HepG2 (cell line): ENCODE measurements around the gene TTC24. TPM values are rescaled to one million over a fixed set of nuclear protein-coding genes. Genes with fewer than 3 reads are reported as not detected.

Source experiments
- ATAC-seq: fragments of 200-7000 bp; cut with Tn5 transposase; 3 replicates; pipeline ENCODE4 v1.9.1; 2020; ENCODE audit warnings: mild to moderate bottlenecking, moderate library complexity
- BruUV-seq: library from RNA; stranded (reverse); fragments of 400-500 nt; replicated peaks from 2 replicates; lab custom pipeline; 2021; lab: Mats Ljungman, UMichigan
- CTCF ChIA-PET: fragments of 300-600 bp; formaldehyde crosslinking; extraction: SDS; loops from one replicate; lab custom pipeline; 2021; ENCODE audit warnings: low total read pairs, inconsistent platforms, low intra/inter-chr PET ratio; lab: Yijun Ruan, JAX
- POLR2A ChIA-PET: fragments of 350-600 bp; sonication (Branson Sonifier 250); formaldehyde crosslinking; loops from one replicate; lab custom pipeline; 2020; ENCODE audit warnings: antibody characterized with exemption, inconsistent platforms; lab: Yijun Ruan, JAX
- DNase-seq: peaks from one replicate; pipeline ENCODE4 v3.0.0-alpha.2; 2015; ENCODE audit warnings: low spot score
- FAIRE-seq: peaks from 3 replicates; lab custom pipeline; 2011; peaks lifted over from hg19 to GRCh38; lab: Jason Lieb, UNC
- H2AFZ ChIP-seq: one replicate; pipeline ENCODE4 v1.6.1; 2011; ENCODE audit warnings: low read length, inconsistent platforms
- H3K27ac ChIP-seq: fragments of 300-600 bp; 3 replicates; pipeline ENCODE4 v1.8.0; 2011; ENCODE audit warnings: mixed run types, mild to moderate bottlenecking, mixed read lengths, low read length, inconsistent platforms; ENCODE audit not compliant: insufficient read depth; ENCODE audit errors: extremely low read length
- H3K27me3 ChIP-seq, 2 experiments: fragments of 200-600 bp in 1 of 2; 2 replicates in 1 of 2; 3 replicates in 1 of 2; pipeline versions ENCODE4 v1.6.0 to v1.8.0; 2011; ENCODE audit warnings: low read length in 2 of 2, mild to moderate bottlenecking in 2 of 2, moderate library complexity in 2 of 2, inconsistent platforms in 1 of 2; ENCODE audit not compliant: insufficient read depth in 2 of 2, control insufficient read depth in 1 of 2
- H3K36me3 ChIP-seq, 2 experiments: fragments of 200-600 bp in 1 of 2; replicated peaks in 1 of 2; 2 replicates in 1 of 2; 3 replicates in 1 of 2; pipeline versions ENCODE4 v1.5.1 to v1.8.0; 2011; ENCODE audit warnings: low read length in 2 of 2, inconsistent platforms in 1 of 2; ENCODE audit not compliant: insufficient read depth in 2 of 2, control insufficient read depth in 1 of 2
- H3K4me1 ChIP-seq: 2 replicates; pipeline ENCODE4 v1.5.1; 2012; ENCODE audit warnings: low read length, inconsistent platforms; ENCODE audit not compliant: insufficient read depth
- H3K4me2 ChIP-seq: 2 replicates; pipeline ENCODE4 v1.6.0; 2011; ENCODE audit warnings: low read depth, low read length, inconsistent platforms
- H3K4me3 ChIP-seq, 3 experiments: fragments of 200-600 bp in 1 of 3; sonication (generic), shearing (Covaris generic) in 1 of 3; replicated peaks in 1 of 3; 2 replicates each; pipeline ENCODE4 v1.5.1; 2011 to 2016; ENCODE audit warnings: low read length in 3 of 3, inconsistent platforms in 2 of 3, low read depth in 2 of 3, mild to moderate bottlenecking in 2 of 3, control low read depth in 1 of 3, mixed read lengths in 1 of 3; ENCODE audit not compliant: insufficient read depth in 1 of 3
- H3K79me2 ChIP-seq: one replicate; pipeline ENCODE4 v1.6.1; 2011; ENCODE audit warnings: low read length, inconsistent platforms; ENCODE audit not compliant: insufficient read depth
- H3K9ac ChIP-seq: 2 replicates; pipeline ENCODE4 v1.6.0; 2011; ENCODE audit warnings: mild to moderate bottlenecking, low read depth, low read length, inconsistent platforms; ENCODE audit not compliant: insufficient read depth
- H3K9me3 ChIP-seq: 2 replicates; pipeline ENCODE4 v1.5.1; 2012; ENCODE audit warnings: mild to moderate bottlenecking, low read length
- H4K20me1 ChIP-seq: 2 replicates; pipeline ENCODE4 v1.6.0; 2011; ENCODE audit warnings: inconsistent platforms, mild to moderate bottlenecking, low read length, moderate library complexity; ENCODE audit not compliant: insufficient read depth
- BCL6 ChIP-seq: IDR thresholded peaks from 2 replicates; pipeline ENCODE4 v1.6.1; 2016; ENCODE audit warnings: missing genetic modification reagents, missing compliant biosample characterization
- FOXM1 ChIP-seq: sonication (generic); formaldehyde crosslinking; IDR thresholded peaks from 2 replicates; pipeline ENCODE4 v1.5.0; 2020; ENCODE audit warnings: missing genetic modification reagents
- MXD4 ChIP-seq: IDR thresholded peaks from 2 replicates; pipeline ENCODE4 v1.6.1; 2016; ENCODE audit warnings: mild to moderate bottlenecking, missing biosample characterization, missing genetic modification reagents
- RBM22 ChIP-seq: fragments of 200-400 bp; formaldehyde crosslinking; optimal IDR thresholded peaks from 2 replicates; pipeline ENCODE3; 2017; ENCODE audit warnings: mild to moderate bottlenecking, low read length, moderate library complexity
- SNAPC2 ChIP-seq: sonication (generic); formaldehyde crosslinking; IDR thresholded peaks from 2 replicates; pipeline ENCODE4 v1.8.1; 2022; ENCODE audit warnings: mild to moderate bottlenecking, missing genetic modification reagents
- SPEN ChIP-seq: sonication (generic); formaldehyde crosslinking; IDR thresholded peaks from 2 replicates; pipeline ENCODE4 v1.5.1; 2020; ENCODE audit warnings: low read depth, mild to moderate bottlenecking, missing genetic modification reagents
- SRSF4 ChIP-seq: fragments of 200-400 bp; formaldehyde crosslinking; IDR thresholded peaks from one replicate; pipeline ENCODE4 v1.6.1; 2018; ENCODE audit warnings: mild to moderate bottlenecking, low read depth, low read length, moderate library complexity; ENCODE audit not compliant: poor library complexity, severe bottlenecking
- SSRP1 ChIP-seq: IDR thresholded peaks from 2 replicates; pipeline ENCODE4 v1.6.1; 2016; ENCODE audit warnings: control low read depth
- ZNF180 ChIP-seq: sonication (generic); formaldehyde crosslinking; IDR thresholded peaks from 2 replicates; pipeline ENCODE4 v1.4.0; 2020; ENCODE audit warnings: low read depth, missing genetic modification reagents, borderline replicate concordance
- ZNF441 ChIP-seq: sonication (generic); formaldehyde crosslinking; IDR thresholded peaks from 2 replicates; pipeline ENCODE4 v1.7.0; 2021; ENCODE audit warnings: missing genetic modification reagents, borderline replicate concordance
- ZNF550 ChIP-seq: sonication (generic); formaldehyde crosslinking; IDR thresholded peaks from 2 replicates; pipeline ENCODE4 v1.4.0; 2020; ENCODE audit warnings: mild to moderate bottlenecking, missing genetic modification reagents, borderline replicate concordance
- WGBS: methylation state at CpG from one replicate; pipeline ENCODE4 v1.1.6; 2017; ENCODE audit warnings: low lambda C conversion rate; 5-methylcytosine and 5-hydroxymethylcytosine counted together
- in situ Hi-C: cut with HindIII; loops from 2 replicates; pipeline ENCODE4 v1.10.0; 2017; ENCODE audit warnings: low pct_unique_long_range_greater_than_20kb; ENCODE audit not compliant: extremely low pct_ligation_motif_present
- intact Hi-C: fragments of 100-400 bp; cut with micrococcal nuclease; formaldehyde crosslinking; loops from one replicate; pipeline ENCODE4 v1.10.0; 2022; ENCODE audit not compliant: unreplicated experiment
- polyA plus RNA-seq, 8 experiments: library from polyadenylated mRNA; depleted of rRNA in 3 of 8; stranded (reverse) in 7 of 8; unstranded in 1 of 8; fragments of >200 nt; fragmentation: Illumina TruSeq in 4 of 8; extraction: Trizol in 4 of 8; gene quantifications; 2 replicates each; pipeline versions ENCODE4 v1.2.1 to v1.2.3, GENCODE V29; 2011 to 2016; ENCODE audit warnings: low read depth in 4 of 8, missing spikeins in 1 of 8, mixed read lengths in 1 of 8; ENCODE audit not compliant: insufficient read depth in 1 of 8
- total RNA-seq, 5 experiments: library from RNA; depleted of rRNA; stranded (reverse); fragments of >200 nt; fragmentation: Illumina TruSeq; extraction: Trizol; gene quantifications; 2 replicates each; pipeline ENCODE4 v1.2.3, GENCODE V29; 2016; ENCODE audit warnings: low read depth in 1 of 5
- TF ChIP-seq, protein P1 (sequence below): sonication (generic); formaldehyde crosslinking; IDR thresholded peaks from 2 replicates; pipeline ENCODE4 v1.4.0; 2020; ENCODE audit warnings: missing genetic modification reagents
- TF ChIP-seq, protein P2 (sequence below): IDR thresholded peaks from 2 replicates; pipeline ENCODE4 v1.6.1; 2016
- TF ChIP-seq, protein P3 (sequence below): sonication (generic); formaldehyde crosslinking; IDR thresholded peaks from 2 replicates; pipeline ENCODE4 v1.5.0; 2020; ENCODE audit warnings: mild to moderate bottlenecking, missing genetic modification reagents, borderline replicate concordance

Gene TTC24
- total and polyA plus RNA-seq, 2 of the 13 experiments (the other 11 are each of a cell fraction or from before 2014, with no cell fraction given) = 0.13 to 0.18 TPM

DNA sequence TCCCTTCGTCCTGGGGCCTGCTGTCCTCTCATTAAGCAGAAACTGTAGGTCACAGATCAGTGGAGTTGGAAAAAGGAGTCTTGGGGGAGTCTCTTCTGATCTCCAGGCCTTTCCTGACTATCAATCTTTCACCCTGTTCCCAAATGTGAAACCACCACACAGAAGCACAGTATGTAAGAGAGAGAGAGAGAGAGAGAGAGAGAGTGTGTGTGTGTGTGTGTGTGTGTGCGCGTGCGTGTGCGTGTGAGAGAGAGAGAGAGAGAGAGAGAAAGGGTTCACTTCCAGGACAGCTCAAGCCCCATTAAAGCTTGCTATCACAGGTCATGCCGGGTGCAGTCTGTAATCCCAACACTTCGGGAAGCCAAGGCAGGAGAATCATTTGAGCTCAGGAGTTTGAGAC is 1.5 kb upstream of the TTC24 start (continued):
- TF ChIP-seq ZNF180 (CRISPR knock-in tag) (no peak), SNAPC2 (CRISPR knock-in tag) (no peak), SRSF4 (no peak), ZNF441 (CRISPR knock-in tag) (no peak)
- TF ChIP-seq, protein P1, sequence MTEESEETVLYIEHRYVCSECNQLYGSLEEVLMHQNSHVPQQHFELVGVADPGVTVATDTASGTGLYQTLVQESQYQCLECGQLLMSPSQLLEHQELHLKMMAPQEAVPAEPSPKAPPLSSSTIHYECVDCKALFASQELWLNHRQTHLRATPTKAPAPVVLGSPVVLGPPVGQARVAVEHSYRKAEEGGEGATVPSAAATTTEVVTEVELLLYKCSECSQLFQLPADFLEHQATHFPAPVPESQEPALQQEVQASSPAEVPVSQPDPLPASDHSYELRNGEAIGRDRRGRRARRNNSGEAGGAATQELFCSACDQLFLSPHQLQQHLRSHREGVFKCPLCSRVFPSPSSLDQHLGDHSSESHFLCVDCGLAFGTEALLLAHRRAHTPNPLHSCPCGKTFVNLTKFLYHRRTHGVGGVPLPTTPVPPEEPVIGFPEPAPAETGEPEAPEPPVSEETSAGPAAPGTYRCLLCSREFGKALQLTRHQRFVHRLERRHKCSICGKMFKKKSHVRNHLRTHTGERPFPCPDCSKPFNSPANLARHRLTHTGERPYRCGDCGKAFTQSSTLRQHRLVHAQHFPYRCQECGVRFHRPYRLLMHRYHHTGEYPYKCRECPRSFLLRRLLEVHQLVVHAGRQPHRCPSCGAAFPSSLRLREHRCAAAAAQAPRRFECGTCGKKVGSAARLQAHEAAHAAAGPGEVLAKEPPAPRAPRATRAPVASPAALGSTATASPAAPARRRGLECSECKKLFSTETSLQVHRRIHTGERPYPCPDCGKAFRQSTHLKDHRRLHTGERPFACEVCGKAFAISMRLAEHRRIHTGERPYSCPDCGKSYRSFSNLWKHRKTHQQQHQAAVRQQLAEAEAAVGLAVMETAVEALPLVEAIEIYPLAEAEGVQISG (CRISPR knock-in tag) = no peak
- TF ChIP-seq, protein P2, sequence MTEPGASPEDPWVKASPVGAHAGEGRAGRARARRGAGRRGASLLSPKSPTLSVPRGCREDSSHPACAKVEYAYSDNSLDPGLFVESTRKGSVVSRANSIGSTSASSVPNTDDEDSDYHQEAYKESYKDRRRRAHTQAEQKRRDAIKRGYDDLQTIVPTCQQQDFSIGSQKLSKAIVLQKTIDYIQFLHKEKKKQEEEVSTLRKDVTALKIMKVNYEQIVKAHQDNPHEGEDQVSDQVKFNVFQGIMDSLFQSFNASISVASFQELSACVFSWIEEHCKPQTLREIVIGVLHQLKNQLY (CRISPR knock-in tag) = no peak
- TF ChIP-seq, all 625 proteins: peak for 0

DNA sequence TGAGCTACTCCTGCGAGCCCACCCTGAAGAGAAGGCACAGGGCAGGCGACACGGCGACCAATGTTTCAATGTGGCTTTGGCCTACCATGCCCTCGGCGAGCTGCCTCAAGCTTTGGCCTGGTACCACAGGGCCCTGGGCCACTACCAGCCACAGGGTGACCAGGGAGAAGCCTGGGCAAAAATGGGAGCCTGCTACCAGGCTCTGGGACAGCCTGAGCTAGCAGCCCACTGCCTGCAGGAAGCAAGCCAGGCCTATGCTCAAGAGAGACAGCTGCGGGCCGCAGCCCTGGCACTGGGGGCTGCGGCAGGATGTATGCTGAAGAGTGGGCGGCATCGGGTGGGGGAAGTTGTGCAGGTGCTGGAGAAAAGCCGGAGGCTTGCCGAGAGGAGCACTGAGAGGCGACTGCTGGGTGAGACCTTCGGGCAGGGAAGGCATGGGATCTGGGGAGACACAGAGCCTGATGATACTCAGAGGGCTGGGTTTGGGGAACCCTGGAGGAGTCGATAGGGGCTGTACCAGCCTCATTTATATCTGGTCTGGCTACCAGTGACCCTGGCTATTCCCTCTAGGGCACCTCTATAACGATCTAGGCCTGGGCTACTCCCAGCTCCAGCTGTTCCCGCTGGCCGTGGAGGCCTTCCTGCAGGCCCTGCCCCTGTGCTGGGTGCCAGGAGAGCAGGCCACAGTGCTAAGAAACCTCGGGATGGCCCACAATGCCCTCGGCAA is 2.3 kb downstream of the TTC24 start:
- DNase-seq (no peak), FAIRE-seq (no peak), ATAC-seq (peak; percentile 56)
- WGBS = 32% methylated on average over 15 of the region's 21 CpGs
- Histone ChIP-seq H3K4me3 (peak overlapping the region in 2 of 3 experiments; percentile 2 to 50; a peak in 3 of 6 replicates), H3K9ac (peak overlapping the region; percentile 58), H3K79me2 (no peaks in the 10 kb centered on the region), H3K27ac (no peak overlapping the region), H3K36me3 (no peaks in the 10 kb centered on the region), H3K27me3 (peaks cover 6 to 39% of the 10 kb centered on the region in 2 experiments; a peak in 4 of 5 replicates), H3K4me1 (0 out of 2 replicates have a peak, but pooled peaks cover 14% of the 10 kb centered on the region), H3K9me3 (no peaks in the 10 kb centered on the region), H2AFZ (peak overlapping the region; percentile 77), H4K20me1 (no peaks in the 10 kb centered on the region), H3K4me2 (peak overlapping the region; percentile 72)
- ChIA-PET POLR2A (interaction anchor here (1.0 to 1.6 kb wide), 4 partner anchors 10 to 125 kb away, joined by 3 to 10 read pairs (median 6); partner anchors contain the start of gene NAXE), CTCF (interaction anchor here (5.8 kb wide), 1 partner anchor 26 kb away, joined by 86 read pairs; no protein-coding TSS in a partner anchor)
- intact Hi-C loops (loop anchor here (5.0 kb wide), 1 partner anchor 80 kb away; the partner anchor contains the start of gene MEF2D), in situ Hi-C loops (no loop called here)
- no TSS peak for BruUV-seq
- TF ChIP-seq RBM22 (no peak), MXD4 (CRISPR knock-in tag) (no peak), SPEN (peak; percentile 15; the same call in 1 of the 2 replicates), ZNF550 (no peak), BCL6 (CRISPR knock-in tag) (no peak), SSRP1 (CRISPR knock-in tag) (no peak), FOXM1 (0 out of 2 replicates have a peak, but pooled peaks have one; percentile 17)
- TF ChIP-seq, protein P3, sequence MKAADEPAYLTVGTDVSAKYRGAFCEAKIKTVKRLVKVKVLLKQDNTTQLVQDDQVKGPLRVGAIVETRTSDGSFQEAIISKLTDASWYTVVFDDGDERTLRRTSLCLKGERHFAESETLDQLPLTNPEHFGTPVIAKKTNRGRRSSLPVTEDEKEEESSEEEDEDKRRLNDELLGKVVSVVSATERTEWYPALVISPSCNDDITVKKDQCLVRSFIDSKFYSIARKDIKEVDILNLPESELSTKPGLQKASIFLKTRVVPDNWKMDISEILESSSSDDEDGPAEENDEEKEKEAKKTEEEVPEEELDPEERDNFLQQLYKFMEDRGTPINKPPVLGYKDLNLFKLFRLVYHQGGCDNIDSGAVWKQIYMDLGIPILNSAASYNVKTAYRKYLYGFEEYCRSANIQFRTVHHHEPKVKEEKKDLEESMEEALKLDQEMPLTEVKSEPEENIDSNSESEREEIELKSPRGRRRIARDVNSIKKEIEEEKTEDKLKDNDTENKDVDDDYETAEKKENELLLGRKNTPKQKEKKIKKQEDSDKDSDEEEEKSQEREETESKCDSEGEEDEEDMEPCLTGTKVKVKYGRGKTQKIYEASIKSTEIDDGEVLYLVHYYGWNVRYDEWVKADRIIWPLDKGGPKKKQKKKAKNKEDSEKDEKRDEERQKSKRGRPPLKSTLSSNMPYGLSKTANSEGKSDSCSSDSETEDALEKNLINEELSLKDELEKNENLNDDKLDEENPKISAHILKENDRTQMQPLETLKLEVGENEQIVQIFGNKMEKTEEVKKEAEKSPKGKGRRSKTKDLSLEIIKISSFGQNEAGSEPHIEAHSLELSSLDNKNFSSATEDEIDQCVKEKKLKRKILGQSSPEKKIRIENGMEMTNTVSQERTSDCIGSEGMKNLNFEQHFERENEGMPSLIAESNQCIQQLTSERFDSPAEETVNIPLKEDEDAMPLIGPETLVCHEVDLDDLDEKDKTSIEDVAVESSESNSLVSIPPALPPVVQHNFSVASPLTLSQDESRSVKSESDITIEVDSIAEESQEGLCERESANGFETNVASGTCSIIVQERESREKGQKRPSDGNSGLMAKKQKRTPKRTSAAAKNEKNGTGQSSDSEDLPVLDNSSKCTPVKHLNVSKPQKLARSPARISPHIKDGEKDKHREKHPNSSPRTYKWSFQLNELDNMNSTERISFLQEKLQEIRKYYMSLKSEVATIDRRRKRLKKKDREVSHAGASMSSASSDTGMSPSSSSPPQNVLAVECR = 0 out of 2 replicates have a peak, but pooled peaks have one; percentile 28
